Measurements from ENCODE around the gene EFS.

DNA sequence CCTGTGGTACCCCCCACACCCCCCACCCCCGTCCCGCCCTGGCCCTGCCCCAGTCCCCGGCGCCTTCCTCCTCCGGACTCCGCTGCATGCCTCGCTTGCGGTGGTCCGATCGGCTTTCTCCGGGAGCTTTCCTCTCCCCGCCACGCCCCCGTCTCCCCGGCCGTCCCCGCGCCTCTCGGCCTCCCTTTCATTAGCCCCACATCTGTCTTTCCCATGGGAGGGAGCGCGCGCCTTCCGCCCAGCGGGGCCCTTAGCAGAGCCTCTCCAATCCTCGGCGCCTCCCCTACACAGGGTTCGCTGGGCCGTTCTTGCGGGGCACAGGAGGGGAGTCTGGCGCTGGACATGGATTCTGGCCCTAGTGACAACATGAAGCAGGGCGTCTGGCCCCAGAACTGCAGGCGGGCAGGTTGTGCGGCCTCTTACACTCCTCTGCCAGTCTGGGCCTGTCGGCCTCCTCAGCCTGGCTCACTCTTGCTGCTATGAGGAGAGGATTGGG, 1.5 kb upstream of the EFS start:
- TF ChIP-seq, protein P1, sequence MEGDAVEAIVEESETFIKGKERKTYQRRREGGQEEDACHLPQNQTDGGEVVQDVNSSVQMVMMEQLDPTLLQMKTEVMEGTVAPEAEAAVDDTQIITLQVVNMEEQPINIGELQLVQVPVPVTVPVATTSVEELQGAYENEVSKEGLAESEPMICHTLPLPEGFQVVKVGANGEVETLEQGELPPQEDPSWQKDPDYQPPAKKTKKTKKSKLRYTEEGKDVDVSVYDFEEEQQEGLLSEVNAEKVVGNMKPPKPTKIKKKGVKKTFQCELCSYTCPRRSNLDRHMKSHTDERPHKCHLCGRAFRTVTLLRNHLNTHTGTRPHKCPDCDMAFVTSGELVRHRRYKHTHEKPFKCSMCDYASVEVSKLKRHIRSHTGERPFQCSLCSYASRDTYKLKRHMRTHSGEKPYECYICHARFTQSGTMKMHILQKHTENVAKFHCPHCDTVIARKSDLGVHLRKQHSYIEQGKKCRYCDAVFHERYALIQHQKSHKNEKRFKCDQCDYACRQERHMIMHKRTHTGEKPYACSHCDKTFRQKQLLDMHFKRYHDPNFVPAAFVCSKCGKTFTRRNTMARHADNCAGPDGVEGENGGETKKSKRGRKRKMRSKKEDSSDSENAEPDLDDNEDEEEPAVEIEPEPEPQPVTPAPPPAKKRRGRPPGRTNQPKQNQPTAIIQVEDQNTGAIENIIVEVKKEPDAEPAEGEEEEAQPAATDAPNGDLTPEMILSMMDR (IDR thresholded peaks at IDR 0.05) = no peak
- TF ChIP-seq POLR2AphosphoS5 (IDR thresholded peaks at IDR 0.05) (no peak), EP300 (IDR thresholded peaks at IDR 0.05) (no peak), POLR2A (IDR thresholded peaks at IDR 0.05) (no peak)

Data from suprapubic skin (tissue), 4 donors.